NCI-H2029 treated with DMSO at 0.1 percent for 48 hours (cell line): ENCODE measurements around the gene PGK2.

Experiments
- DNase-seq: peaks from one replicate; lab custom pipeline; 2025; lab: John Stamatoyannopoulos, UW

PGK2 gene

GRCh38 chr6:49736017-49736508, 51.0 kb downstream of the PGK2 start:
- DNase-seq: no peak
